ENCODE data around the gene ALPL. TPM values are rescaled to one million over a fixed set of nuclear protein-coding genes. Genes with fewer than 3 reads are reported as not detected.

ALPL gene
- total RNA-seq, 2 donors from 2014 or later: 3.7 to 7.8 TPM

- Histone ChIP-seq H3K27ac (no peak overlapping the region), H3K27me3 (replicated peaks; ENCODE audit: insufficient read depth) (no peaks in the 10 kb centered on the region), H3K4me1 (ENCODE audit: control insufficient read depth in 1 of 2, low read depth in 2 of 2) (no peaks in the 10 kb centered on the region), H3K36me3 (no peaks in the 10 kb centered on the region), H3K4me3 (no peak overlapping the region), H3K9me3 (no peaks in the 10 kb centered on the region)
- no peak for TF ChIP-seq CTCF (IDR thresholded peaks at IDR 0.05)
- ATAC-seq (ENCODE audit: insufficient number of reproducible peaks, low FRiP score, low read depth) (no peak), DNase-seq (ENCODE audit: low spot score) (no peak)
Measured at GRCh38 chr1:21599402-21599801, 90.2 kb downstream of the ALPL start.

- no peaks in the 10 kb centered on the region for H3K27me3 ChIP-seq (replicated peaks; ENCODE audit: insufficient read depth)
- ATAC-seq (ENCODE audit: insufficient number of reproducible peaks, low FRiP score, low read depth) (no peak), DNase-seq (ENCODE audit: low spot score) (no peak)
- no peak overlapping the region for H3K27ac ChIP-seq
- H3K9me3 ChIP-seq: no peaks in the 10 kb centered on the region
- no peak for TF ChIP-seq CTCF (IDR thresholded peaks at IDR 0.05)
- H3K4me3 ChIP-seq: no peak overlapping the region
- H3K36me3 ChIP-seq: no peaks in the 10 kb centered on the region
- no peaks in the 10 kb centered on the region for H3K4me1 ChIP-seq (ENCODE audit: control insufficient read depth in 1 of 2, low read depth in 2 of 2)
Measured at GRCh38 chr1:21601278-21602048, 92.2 kb downstream of the ALPL start.

GRCh38 chr1:21603177-21604138 lies 94.2 kb downstream of the ALPL start:
- H3K9me3 ChIP-seq: no peaks in the 10 kb centered on the region
- H3K4me1 ChIP-seq (ENCODE audit: control insufficient read depth in 1 of 2, low read depth in 2 of 2): no peaks in the 10 kb centered on the region
- no peaks in the 10 kb centered on the region for H3K27me3 ChIP-seq (replicated peaks; ENCODE audit: insufficient read depth)
- ATAC-seq (ENCODE audit: insufficient number of reproducible peaks, low FRiP score, low read depth): no peak
- H3K4me3 ChIP-seq: no peak overlapping the region
- DNase-seq (ENCODE audit: low spot score): no peak
- H3K27ac ChIP-seq: no peak overlapping the region
- H3K36me3 ChIP-seq: no peaks in the 10 kb centered on the region
- no peak for TF ChIP-seq CTCF (IDR thresholded peaks at IDR 0.05)

GRCh38 chr1:21604208-21604957 lies 95.2 kb downstream of the ALPL start:
- H3K9me3 ChIP-seq: no peaks in the 10 kb centered on the region
- DNase-seq (ENCODE audit: low spot score) (no peak), ATAC-seq (ENCODE audit: insufficient number of reproducible peaks, low FRiP score, low read depth) (no peak)
- no peaks in the 10 kb centered on the region for H3K36me3 ChIP-seq
- no peak for TF ChIP-seq CTCF (IDR thresholded peaks at IDR 0.05)
- no peak overlapping the region for H3K27ac ChIP-seq
- no peaks in the 10 kb centered on the region for H3K4me1 ChIP-seq (ENCODE audit: control insufficient read depth in 1 of 2, low read depth in 2 of 2)
- no peak overlapping the region for H3K4me3 ChIP-seq
- H3K27me3 ChIP-seq (replicated peaks; ENCODE audit: insufficient read depth): no peaks in the 10 kb centered on the region
